Upper lobe of left lung (tissue), 4 donors: ENCODE results near the gene ZNF33A.

Experiments
- EP300 ChIP-seq, 4 donors: sonication (generic); formaldehyde crosslinking; IDR thresholded peaks; one replicate each; pipeline ENCODE4 v1.5.1; 2017; ENCODE audit warnings: antibody characterized with exemption in 4 of 4, control low read depth in 2 of 4
- POLR2A ChIP-seq, 4 donors: fragments of 450-650 bp; IDR thresholded peaks; one replicate each; pipeline ENCODE4 v1.5.1; 2016 to 2017; ENCODE audit warnings: antibody characterized with exemption in 4 of 4, mild to moderate bottlenecking in 2 of 4
- POLR2AphosphoS5 ChIP-seq, 2 donors: sonication (generic); formaldehyde crosslinking; IDR thresholded peaks; one replicate each; pipeline ENCODE4 v1.5.1; 2017; ENCODE audit warnings: antibody characterized with exemption in 2 of 2
- TF ChIP-seq, protein P1 (sequence below), 6 experiments: fragments of 450-650 bp in 4 of 6; fragments of 200-600 bp in 2 of 6; sonication (generic) in 2 of 6; IDR thresholded peaks; one replicate each; pipeline ENCODE4 v1.5.1; 2016 to 2019; ENCODE audit warnings: antibody characterized with exemption in 6 of 6

DNA sequence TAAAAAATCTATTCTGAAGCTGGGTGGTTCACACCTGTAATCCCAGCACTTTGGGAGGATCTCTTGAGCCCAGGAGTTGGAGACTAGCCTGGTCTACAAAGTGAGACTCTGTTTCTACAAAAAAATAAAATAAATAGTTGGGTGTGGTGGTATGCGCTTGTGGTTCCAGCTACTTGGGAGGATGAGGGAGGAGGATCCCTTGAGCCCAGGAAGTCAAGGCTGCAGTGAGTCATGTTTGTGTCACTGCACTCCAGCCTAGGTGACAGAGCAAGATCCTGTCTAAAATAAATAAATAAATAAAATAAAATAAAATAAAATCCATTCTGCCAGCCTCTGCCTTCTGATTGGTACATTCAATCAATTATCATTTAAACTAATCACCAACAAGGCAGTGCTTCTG is 17.5 kb downstream of the ZNF33A start:
- TF ChIP-seq, protein P1, sequence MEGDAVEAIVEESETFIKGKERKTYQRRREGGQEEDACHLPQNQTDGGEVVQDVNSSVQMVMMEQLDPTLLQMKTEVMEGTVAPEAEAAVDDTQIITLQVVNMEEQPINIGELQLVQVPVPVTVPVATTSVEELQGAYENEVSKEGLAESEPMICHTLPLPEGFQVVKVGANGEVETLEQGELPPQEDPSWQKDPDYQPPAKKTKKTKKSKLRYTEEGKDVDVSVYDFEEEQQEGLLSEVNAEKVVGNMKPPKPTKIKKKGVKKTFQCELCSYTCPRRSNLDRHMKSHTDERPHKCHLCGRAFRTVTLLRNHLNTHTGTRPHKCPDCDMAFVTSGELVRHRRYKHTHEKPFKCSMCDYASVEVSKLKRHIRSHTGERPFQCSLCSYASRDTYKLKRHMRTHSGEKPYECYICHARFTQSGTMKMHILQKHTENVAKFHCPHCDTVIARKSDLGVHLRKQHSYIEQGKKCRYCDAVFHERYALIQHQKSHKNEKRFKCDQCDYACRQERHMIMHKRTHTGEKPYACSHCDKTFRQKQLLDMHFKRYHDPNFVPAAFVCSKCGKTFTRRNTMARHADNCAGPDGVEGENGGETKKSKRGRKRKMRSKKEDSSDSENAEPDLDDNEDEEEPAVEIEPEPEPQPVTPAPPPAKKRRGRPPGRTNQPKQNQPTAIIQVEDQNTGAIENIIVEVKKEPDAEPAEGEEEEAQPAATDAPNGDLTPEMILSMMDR (IDR thresholded peaks at IDR 0.05), result no peak
- TF ChIP-seq EP300 (IDR thresholded peaks at IDR 0.05) (no peak), POLR2A (IDR thresholded peaks at IDR 0.05) (no peak), POLR2AphosphoS5 (IDR thresholded peaks at IDR 0.05) (no peak)
